HG03103 (cell line): ENCODE measurements around the gene EFCAB10.

ENCODE experiments used
- ATAC-seq: cut with Tn5 transposase; IDR thresholded peaks from one replicate; pipeline ENCODE4 v1.9.1; 2021; ENCODE audit warnings: low read depth; ENCODE audit not compliant: unreplicated experiment

The EFCAB10 gene, protein sequence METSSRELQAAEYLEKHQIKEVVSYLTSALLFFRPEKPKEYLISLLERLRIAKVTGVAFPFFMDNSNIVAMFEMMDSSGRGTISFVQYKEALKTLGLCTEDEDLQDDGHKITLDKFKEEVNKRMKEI

DNA sequence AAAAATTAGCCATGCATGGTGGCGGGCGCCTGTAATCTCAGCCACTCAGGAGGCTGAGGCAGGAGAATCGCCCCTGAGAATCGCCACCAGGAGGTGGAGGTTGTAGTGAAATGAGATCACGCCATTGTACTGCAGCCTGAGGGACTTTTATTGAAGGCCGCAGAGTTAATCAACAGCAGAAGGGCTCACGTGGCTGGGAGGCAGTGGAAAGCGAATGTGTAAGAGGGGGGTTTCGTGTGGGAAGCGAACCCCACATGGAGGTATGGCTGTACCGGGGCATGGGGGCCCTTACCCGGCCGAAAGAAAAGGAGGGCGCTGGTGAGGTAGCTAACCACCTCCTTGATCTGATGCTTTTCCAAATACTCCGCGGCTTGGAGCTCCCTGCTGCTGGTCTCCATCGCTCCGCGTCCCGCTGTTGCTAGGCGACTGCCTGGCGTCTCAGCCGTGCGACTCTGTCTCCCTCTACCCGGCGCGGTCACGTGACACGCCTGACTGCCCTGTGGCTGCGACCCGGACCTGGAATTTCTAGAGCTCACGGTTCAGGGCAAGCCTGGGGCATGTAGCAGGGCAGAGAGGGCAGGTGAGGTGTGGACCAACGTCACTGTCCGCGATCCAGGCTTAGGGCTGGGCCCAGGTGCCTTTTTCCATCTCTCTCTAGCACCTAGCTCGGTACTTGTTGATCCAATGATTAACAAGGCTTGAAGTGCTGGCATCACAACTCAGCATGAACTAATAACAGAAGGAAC lies at the start of gene EFCAB10:
EFCAB10 (minus strand) TSS at position 428 of the 746 bp plus-strand sequence; CDS start at position 398, 30 bp downstream.
- ATAC-seq = peak; percentile 82

DNA sequence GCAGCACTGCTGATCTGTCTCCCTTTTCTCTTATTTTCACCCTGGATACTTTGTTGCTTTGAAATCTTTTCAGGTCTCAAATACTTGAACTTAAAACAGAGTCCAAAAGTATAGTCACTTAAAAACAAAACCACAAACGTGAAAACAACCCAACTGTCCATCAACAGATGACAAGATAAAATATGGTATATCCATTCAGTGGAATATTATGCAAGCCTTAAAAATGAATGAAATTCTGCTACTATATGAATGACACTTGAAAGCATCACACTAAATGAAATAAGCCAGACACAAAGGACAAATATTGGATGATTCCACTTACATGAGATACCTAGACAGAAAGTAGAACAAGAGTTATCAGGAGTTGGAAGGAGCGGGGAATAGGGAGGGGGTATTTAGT lies 44.7 kb upstream of the EFCAB10 start:
- ATAC-seq = no peak

DNA sequence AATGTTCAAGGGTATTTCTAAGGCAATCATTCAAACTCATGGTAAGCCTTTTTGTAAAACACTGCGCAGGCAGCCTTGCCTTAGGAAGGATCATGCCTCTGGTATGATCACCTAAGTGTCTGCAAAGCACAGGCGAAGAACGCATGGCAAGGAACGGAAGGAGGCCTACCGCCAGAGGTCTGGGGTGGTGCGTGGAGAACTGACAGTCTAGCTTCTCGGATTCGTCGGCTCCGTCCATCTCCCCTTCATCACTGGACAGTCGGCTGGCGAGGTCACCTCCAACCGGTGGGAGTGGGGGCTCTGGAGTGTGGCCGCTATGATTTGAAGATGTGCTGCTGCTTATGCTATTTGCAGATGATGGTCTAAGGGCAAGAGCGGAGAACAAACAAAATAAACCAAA lies 42.6 kb upstream of the EFCAB10 start:
- ATAC-seq = no peak

DNA sequence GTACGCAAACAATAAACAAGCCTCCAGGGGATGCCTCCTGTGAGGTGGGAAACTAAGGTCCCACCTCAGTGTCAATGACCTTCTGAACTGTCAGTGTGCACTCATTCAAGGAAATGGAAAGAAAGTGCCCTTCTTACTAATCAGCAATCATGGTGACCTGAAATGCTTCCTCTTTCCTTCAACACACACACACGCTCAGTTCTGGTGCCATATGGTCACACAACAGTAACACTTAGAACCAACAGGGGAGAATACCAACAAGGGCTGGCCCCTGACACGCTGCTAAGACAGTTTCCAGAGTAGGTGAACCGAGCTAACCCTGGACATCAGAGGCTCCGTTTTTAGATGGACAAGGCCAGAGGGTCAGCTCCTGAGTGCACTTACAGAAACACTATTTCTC lies 42.1 kb upstream of the EFCAB10 start:
- ATAC-seq = no peak

DNA sequence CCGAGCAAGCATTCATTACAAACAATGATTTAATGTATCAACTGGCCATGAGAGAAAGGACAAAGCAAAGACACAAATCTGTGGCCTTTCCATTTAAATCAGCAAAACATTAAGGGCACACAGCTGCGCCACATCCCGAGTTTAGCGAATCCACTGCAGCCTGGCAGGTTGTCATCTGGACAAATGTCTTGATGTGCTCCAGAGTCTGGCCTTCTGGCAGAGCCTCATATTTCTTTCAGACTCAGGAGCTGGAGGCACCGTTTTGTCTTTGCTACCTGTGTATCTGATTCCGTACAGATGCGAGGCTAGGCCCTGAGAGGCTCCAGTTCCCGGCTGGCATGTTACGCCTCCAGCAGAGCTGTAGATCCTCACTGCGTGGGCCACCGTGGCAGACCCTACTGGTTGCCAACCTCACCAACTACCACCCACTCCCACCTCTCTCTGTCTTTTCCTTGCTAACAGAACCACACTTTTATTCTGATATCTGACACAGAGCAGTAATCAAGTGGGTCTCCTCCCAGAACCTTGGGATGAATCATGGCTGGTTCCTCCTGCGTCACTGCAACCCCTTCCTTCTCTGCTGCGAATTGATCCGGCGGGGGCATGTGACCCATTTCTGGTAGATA lies 40.9 kb upstream of the EFCAB10 start:
- ATAC-seq = no peak

DNA sequence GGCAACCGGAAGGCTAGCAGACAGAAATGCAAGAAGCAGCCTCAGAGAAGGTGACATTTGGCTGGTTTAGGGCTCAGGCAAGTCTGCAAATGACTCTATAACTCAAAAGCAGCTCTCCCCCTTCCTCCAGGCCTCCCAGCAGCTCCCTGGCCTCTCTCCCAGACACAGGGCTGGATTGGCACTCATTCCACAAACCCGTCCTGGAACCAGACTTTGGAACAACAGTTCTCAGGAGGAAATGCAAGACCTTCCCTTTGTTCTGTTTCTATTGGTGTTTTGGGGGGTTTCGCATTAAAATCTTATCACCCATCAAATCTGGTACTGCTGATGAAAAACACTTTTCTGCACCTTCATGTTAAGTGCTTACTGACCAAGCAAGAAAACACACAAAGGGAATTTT lies 40.3 kb upstream of the EFCAB10 start:
- ATAC-seq = no peak

DNA sequence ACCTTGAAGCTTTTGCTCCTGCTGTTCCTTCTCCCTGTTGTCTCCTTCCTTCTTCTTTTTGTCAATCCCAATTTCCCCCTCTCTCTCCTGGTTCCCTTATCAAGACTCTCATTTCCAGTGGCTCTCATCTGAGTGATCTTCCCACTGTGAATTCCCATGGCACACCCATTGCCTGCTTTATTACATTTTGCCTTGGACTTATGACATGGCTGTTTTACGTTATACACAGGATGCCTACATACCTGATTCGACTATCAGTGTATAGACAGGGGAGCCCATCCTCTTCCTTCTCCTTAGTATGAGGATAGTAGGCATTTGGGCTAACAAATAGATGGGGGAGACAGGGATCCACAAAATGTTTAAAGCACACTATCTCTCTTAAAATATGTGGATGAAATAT lies 39.9 kb upstream of the EFCAB10 start:
- no peak for ATAC-seq

DNA sequence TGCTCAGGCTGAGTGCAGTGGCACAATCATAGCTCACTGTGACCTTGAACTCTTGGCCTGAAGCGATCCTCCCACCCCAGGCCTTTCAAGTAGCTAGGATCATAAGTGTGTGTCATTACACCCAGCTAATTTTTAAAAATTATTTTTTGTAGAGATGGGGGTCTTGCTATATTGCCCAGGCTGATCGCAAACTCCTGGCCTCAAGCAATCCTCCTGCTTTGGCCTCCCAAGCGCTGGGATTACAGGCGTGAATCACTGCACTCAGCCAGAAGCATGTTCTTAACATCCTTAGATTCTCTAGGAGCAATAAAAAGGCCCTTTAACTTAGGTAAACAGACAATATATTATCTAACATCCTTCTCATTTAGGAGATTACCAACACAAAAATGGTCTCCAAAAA lies 38.3 kb upstream of the EFCAB10 start:
- no peak for ATAC-seq

DNA sequence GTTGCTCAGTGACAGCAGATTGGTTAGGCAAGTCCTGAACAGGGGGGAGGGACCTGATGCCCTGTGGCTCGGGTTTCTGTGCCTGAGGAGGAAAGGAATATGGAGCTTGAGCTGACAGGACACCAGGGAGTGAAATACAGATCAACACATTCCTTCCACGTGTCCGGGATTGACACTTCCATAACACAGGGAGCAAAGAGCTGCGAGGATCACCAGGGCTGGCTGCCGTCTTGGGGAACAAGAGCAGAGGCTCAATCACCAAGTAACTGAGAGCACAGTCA lies 36.7 kb upstream of the EFCAB10 start:
- no peak for ATAC-seq

DNA sequence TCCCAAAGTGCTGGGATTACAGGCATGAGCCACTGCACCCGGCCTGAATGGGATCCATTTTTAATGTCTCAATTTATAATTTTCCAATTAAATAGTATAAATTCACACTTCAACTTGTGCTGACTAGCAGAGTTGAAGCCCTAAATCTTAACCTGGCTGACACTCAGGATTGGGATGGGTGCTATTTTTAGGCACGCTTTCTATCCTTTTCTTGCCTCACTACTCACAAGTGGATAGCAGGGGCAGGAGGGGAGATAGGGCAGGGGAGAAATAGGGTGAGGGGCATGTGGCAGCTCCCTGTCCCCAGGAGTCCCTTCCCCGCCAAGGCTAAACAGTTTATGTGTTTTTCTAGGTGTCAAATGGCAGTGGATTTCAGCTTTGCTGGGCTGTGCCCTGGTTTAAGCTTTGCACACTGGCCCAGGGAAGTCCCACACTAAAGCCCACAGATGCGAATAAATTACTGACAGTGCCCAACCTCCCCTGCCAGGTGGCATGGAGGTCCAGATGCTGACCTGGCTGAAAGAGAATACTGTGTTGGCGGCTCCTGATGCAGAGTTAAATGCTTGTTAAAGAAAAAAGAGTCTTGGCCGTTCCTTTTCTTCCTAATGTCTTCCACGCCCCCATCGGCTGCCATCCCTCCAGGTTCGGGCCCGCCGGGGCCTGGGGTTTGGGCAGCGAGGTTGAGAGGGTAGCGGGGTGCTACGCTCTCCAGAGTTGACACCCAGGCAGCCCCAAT lies 36.2 kb upstream of the EFCAB10 start:
- no peak for ATAC-seq

DNA sequence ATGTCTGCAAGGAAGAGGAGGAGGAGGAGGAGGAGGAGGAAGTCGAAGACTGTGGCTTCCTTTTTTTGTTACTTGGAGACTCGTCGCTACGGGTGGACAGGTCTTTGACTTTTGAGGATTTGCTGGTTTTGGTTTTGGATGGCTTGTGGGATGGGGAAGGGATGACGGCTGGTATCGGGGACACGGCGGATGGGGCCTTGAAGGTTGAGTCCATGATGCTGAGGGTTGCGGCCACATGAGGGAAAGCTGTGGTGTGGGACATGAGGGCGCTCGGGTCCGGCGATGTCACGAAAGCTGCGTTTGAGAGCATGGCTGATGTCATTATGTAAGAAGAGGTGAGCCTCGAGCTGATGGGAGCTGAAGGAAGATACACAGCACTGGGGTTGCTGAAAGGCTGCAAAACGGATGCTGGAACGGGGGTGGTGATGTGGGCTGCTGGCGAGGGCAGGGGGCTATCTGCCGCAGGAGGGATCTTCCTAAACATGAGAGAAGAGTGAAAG lies 33.1 kb upstream of the EFCAB10 start:
- ATAC-seq = no peak

DNA sequence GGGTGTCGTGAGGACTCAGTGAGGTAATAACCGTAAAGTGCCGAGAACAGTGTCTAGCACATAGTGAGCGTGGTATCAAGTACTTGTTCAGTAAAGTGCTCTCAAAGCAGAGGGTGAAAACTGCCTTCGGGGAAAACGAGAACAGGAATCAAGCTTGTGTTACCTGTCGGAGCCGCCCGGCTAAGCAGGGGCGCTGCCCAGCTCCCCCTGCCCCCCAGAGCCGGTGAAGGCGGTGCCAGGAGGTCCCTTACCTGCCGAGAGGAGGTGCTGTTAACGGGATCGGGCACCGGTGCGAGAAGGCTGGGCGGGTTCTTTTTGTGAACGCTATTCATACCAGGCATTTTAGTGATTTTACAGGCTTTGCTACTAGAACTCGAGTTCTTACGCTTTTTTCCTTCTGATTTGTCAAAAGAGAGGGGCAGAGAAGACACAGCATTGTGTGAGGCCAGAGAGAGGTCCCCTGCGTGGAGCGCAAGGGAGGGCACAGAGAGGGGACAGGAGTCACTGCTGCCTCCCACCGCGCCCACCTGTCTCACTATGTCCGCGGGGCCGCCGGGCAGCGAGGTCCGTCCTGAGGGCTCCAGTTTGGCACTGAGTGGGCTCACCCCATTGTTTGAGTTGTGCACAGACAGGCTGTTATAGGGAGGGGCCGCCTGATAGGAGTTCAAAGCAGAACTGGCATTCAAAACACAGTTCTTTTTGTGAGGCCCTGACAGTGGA lies 32.5 kb upstream of the EFCAB10 start:
- ATAC-seq = no peak

DNA sequence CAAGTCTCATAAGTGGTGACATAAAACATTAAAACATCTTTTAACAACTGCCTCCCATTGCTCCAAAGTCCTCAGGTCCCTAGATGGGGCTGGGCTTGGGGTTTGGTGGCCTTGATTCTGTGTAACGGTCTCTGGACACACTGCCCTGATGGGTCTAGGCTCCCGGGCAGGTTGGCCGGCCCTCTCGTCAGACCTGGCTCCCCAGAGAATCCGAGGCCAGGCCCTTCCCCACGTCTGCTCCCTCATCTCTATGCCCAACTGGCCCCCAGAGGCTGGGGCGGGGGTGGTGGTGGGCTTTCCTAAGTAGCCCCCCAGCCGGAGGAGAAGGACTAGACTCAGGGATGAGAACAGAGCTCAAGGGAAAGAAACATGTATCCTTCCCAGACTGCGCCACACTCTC lies 31.5 kb upstream of the EFCAB10 start:
- no peak for ATAC-seq

DNA sequence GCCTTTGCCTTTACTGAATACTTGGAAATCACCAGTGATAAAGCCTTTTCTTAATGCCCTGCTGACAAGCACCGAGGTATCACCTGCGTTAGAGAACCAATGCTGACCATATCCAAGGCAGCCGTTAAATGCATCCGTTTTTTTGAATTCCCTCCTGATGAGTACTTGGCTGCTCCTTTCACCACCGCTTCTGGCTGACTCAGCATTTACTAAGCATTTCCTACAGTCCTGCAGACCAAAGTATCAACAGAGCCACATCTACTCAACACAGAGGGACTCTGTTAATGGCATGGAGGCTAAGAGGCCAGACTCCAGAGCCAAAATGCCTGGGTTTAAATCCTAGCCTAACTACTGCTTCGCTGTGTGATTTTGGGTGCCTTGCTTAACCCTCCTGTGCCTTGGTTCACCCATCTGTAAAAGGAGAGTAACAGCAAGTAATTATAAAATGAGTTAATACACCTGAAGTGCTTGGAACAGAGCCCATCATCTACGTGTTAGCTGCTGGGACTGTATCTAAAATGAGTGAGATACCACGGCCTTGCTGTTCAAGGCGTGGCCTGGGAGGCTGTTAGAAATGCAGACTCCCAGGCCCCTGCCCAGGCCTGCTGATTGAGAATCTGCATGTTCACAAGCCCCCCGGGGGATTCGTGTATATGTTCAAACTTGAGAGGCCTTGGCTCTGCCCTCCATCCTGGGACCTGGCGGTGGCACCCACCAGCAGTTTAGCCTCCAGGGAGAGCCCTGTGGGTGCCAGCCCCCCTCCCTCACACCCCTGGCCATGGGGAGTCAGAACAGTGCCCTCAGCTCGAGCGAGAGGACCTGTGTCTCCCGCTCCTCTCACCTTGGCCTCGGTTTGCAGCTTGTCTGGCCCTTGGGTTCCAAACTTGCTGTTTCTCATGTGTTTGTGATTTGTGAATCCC lies 30.8 kb upstream of the EFCAB10 start:
- ATAC-seq = no peak

DNA sequence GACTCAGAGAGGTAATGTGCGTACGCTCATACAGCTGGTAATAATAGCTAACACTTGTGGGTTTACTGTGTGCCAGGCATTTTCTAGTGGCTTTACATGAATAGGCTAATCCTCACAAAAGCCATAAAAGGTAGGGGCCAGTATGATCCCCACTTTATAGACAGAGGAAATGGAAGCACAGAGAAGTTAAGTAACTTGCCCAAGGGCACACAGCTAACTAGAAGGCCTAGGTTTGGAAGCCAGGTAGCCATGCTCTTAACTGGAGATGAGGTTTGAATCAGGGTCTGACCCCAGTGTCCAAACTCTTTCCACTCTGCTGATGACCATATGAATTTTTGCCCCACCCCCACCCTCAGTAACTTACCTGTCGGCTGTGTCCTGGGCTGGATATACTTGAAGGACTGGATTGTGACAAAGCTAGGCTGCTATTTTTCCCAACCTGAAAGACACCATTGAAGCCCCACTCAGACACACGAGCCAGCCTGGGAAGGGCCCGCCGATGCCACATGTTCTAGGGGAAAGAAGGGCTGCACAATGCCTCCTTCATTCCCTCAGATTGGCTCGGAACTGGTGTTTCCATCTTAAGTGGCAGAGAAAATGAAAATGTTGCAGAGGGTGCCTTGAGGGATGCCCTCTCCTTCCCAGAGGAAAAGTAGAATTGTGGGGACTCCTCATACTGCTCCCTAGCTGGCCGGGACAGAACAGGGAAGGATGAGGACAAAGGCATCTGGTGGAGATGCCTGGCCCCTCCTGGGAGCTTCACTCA lies 29.1 kb upstream of the EFCAB10 start:
- ATAC-seq = no peak

DNA sequence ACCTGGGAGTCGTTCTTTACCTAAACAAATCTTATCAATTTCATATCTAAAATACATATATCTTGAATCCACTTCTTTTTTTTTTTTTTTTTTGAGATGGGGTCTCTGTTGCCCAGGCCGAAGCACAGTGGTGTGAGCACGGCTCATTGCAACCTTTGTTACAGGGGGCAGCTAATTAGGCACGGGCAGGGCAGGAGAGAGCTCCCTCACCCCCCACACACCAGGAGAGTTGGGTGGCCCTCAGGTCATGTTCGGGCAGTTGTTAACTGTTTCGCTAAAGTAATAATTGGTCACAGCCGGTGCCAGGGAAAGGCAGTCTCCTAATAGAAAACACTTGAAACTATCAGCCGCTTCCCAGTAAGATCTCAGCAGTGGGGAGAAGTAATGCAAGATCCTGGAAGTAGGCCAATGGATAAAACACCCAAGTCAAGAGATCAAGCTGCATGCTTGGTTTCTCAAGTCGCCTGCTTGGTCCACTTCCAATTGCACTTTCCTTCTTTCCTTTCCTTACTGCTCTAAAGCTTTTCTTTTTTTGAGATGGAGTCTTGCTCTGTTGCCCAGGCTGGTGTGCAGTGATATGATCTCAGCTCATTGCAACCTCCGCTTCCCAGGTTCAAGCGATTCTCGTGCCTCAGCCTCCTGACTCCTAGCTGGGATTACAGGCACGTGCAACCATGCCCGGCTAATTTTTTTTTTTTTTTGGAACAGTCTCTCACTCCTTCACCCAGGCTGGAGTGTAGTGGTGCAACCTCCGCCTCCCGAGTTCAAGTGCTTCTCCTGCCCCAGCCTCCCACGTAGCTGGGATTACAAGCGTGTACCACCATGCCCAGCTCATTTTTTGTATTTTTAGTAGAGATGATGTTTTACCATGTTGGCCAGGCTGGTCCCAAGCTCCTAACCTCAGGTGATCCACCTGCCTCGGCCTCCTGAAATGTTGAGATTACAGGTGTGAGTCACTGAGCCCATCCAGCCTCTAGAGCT lies 21.3 kb upstream of the EFCAB10 start:
- ATAC-seq = no peak

DNA sequence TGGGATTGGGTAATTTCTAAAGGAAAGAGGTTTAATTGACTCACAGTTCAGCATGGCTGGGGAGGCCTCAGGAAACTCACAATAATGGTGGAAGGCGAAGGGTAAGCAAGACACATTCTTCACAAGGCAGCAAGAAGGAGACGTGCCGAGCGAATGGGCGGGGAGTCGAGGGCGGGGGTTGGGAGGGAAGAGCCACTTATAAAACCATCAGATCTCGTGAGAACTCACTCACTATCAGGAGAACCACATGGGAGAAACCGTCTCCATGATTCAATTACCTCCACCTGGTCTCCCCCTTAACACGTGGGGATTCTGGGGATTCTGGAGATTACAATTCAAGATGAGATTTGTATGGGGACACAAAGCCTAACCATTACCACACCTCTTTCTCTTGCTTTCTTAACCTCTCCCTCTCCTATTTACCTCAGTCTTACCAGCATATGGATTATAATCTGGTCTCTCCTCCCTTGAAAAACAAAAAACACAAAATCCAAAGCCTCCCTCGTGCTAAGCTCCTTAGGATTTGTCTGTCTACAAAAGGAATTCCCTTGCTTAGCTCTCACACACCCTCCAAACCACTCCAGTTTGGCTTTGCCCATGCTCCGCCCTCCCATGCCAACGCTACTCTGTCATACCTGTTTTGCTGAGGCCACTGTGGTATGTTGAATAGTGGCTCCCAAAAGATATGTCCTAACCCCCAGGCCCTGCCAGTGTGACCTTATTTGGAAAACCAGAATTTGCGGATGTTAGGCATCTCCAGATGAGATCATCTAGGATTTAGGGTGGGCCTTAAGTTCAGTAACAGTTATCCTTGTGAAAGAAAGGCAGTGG lies 19.6 kb upstream of the EFCAB10 start:
- no peak for ATAC-seq
